GM18868 (cell line): ENCODE results near the gene SLC15A5.

Experiments used
- ATAC-seq: cut with Tn5 transposase; IDR thresholded peaks from one replicate; pipeline ENCODE4 v1.9.1; 2021; ENCODE audit warnings: mild to moderate bottlenecking, moderate library complexity; ENCODE audit not compliant: unreplicated experiment

SLC15A5 gene

DNA sequence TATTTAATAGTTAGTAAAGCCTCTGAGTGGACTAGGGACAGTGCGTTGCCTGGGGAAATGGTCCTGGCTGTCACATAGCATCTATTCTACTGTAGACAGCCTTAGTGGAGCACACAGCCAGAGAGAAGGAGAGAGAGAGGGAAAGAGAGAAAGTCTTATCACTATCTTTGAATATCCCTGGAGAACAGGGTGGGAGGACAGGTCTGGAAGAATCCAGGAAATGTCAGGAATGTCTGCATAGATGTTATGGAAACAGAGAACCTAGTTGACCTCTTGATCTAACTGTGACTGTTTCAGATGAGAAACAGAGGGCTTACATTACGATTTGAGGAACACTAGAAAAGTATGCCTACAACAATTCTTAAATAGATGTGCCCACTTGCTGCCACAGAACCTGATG lies 92.8 kb downstream of the SLC15A5 start:
- ATAC-seq, result no peak

DNA sequence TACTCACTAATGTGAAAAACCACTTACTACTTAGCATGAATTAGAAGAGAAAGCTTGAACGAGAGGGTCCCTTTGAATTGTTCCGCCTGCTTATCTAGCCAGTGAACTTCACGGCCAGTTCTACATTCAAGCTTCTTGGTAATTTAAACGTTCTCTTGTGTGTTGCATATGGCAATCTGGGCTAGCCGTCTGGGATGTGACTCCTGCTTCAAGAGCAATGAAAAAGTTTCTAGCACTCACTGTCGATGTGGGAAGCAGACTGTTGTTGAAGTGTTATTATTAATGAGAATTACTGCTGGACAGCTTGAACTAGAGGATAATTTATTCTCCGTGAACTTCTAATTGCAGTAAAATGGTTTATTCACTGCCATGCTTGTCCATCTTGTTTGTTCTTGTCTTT lies 93.9 kb downstream of the SLC15A5 start:
- no peak for ATAC-seq

DNA sequence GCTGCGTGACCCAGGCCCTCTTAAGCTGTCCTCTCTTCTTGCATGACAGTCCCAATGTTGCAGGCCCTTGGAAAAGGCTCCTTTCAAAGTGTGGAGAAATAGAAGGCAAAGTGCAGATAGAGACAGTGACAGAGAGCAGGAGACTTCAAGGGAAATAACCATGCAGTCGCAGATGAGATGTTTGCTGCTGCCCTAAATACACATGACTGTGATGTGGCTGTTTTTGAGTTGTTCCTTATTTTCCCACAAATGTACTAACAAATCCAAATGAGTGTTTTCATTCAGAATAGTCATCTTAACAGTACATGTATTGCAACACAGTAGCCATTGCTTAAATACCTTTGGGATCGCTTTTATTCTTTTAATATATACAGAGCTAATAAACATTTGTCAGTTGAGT lies 101.6 kb downstream of the SLC15A5 start:
- no peak for ATAC-seq

DNA sequence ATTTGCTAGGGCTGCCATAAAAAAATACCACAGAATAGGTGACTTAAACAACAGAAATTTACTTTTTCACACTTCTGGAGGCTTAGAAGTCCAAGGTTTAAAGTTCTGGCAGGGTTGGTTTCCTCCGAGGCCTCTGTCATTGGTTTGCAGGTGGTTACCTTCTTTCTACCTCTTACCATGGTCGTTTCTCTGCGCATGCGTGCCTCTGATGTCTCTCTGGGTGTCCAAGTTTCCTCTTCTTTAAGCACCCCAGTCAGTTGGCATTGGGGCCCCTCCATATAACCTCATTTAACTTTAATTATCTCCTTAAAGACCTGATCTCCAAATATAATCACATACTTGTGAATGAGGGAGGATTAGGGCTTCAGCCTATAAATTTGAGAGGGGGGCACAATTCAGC lies 103.2 kb downstream of the SLC15A5 start:
- no peak for ATAC-seq

DNA sequence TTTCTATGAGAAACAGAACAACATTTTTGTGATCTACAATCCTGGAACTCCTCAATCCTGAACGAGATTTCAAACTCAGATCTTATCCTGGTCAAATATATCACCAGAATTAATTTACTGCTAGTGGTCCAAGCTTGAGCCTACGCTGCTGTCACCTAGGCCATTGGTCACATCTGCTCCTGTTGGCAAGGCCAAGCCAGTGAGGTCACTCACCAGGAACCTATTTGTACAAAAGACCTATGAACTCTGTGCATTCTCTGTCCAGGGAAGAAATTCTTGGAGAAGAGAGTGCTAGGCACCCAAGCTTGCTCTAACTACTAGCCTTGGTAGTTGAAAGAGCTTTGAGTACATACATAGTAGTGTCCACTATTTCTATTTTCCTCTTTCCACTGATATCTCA lies 106.1 kb downstream of the SLC15A5 start:
- no peak for ATAC-seq

DNA sequence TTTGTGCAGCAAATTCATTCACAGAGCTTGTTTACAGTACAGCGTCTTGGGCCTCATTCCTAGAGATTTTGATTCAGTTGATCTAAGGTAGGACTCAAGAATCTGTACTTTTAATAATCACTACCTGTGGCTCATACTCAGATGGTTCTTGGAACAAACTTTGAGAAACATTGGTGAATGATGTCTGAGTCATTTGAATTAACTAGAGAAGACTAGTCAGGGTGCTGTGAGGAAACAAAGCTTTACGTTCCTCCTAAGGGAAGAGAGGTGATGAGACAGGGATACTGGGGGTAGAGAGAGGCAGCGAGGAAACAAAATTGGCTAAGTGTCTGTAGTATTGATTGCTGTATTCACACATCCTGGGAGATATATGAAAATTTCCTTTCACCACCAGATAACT lies 109.4 kb downstream of the SLC15A5 start:
- ATAC-seq, result no peak

DNA sequence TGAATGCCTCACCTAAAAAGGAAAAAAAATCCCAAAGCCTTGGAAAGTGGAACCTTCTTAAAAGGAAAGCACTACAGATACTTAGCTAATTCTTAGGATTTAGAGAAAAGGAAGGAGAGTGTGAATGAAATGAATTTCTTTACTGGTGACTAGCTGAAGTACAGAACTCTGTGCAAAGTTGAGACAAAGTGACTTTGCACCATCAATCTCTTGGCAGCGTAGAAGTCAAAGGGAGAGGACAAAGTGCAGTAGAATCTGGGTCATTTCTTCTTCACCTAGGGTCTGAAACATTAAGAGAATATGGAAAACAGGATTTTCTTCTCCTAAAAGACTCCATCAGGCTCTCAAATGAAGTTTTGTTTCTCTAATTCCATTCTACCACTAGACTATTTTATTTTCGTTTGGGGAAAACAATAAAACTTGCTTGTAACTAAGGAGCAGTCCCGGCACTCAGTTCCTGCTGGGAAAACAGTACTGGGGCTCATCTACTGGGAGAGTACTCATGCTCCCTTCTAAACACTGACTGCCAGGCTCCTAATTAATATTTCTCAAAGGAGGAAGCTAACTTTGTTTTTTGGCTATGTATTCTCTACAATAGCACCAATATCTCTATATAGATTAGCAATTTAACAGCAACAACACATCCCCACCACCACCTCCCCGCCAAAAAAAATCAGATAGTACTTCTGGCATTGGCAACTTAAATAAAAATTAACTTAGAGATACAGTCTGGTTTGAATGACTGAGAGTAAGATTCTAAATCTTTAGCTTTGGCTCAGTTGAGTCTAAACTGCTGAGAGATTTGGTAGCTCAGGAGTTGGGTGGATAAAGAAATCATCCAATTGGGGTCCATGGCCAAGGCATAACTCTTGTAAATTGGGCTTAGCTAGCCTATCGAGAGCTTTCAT lies 110.7 kb downstream of the SLC15A5 start:
- ATAC-seq, result no peak

DNA sequence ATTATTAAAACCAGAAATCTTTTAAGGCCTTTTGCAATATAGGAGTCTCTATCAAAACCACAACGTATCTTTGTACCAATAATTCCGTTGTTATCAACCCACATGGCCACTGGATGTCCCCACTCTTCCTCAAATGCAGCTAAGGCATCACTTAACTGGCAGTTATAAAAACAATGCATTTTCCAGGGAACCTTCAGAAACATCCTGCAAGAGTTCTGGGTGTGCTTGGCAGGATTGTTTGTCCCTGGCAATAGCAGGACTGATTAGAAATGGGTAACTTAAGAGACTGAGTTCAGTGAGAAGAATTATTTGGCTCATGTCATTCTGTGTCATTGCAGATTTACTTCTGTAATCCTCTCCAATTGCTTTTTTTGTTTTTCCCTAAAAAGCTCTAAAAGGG lies 112.0 kb downstream of the SLC15A5 start:
- peak; percentile 64 for ATAC-seq

DNA sequence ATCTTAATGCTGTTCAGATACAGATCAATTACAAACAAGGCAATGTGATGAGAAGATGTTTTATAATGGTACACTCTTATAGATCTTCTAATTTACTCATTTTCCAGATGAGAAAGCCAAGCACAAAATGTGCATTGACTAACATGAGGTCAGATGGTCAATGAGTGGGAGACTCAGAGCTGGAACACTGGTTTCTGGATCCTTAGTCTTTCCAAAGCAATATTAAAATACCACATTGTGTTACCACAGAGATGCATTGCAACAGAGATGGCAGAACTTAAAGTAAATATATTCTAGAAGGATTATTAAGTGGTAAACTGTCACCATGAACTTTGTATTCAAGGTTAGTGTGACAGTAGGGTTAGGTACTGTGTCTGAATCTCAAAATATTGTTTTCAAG lies 113.6 kb downstream of the SLC15A5 start:
- no peak for ATAC-seq

DNA sequence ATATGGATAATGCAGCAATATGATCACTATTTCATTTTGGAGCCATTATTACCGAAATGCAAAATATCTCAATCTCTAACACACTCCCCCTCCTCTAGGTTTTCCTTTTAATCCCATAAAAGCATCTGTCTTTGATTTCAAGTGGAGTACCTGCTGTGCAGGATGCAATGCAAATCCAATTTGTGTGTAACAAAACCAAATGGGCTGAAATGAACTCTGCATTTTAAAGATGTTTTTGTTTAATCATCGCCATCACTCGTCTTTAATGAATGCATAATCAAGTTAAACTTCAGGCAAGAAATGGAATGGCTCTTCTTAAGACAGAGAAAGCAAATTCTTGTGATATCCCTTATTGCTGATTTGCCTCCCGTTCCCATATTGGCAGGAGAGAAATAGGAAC lies 114.3 kb downstream of the SLC15A5 start:
- no peak for ATAC-seq

DNA sequence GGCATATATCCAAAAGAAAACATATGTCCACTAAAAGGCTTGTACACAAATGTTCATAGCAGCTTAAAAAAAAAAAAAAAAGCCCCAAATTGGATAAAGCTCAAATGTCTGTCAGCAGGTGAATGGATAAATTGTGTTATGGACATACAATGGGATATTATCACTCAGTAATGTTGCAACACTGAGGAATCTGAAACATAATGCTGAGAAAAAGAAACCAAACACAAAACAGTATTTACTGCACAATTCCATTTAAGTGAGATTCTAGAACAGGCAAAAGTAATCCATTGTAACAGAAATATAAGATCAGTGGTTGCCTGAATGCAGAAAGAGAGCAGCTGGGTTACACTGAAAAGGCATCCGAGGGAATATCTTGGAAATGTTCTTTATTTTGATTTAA lies 117.9 kb downstream of the SLC15A5 start:
- ATAC-seq, result no peak

DNA sequence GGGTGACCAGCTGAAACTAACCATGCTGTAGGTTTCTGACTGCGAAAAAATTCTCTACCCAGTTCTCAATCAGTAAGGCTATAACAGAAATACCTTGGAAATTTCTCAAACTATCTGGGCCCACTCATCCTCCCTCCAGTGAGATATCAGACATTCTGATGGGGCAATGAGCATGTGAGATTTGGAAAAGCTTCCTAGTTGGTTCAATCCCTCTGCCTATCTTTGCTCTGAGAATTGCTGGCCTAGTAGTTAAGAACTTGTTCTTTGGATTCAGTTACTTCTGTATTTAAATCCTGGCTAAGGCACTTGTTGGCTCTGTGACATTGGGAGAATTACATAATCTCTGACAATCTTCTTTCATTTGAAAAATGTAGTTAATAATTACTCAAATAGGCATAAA lies 119.4 kb downstream of the SLC15A5 start:
- no peak for ATAC-seq

DNA sequence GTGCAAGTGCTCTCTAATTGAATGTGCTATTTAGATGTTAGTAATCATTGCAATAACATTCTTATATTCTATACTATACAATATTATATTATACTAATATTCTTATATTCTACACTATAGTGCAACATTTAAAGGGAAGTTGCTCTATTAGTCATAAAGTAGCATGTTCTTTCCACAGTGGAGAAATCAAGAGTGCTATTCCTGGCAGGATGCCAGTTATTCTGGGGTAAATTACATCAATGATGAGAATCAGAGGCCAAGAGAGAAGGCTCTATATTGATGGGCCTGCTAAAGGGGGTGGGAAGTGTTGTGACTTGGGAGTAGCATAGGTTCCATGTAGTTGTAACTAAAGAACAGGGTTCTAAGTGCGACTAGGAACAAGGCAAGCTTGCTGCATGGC lies 121.5 kb downstream of the SLC15A5 start:
- ATAC-seq, result no peak

DNA sequence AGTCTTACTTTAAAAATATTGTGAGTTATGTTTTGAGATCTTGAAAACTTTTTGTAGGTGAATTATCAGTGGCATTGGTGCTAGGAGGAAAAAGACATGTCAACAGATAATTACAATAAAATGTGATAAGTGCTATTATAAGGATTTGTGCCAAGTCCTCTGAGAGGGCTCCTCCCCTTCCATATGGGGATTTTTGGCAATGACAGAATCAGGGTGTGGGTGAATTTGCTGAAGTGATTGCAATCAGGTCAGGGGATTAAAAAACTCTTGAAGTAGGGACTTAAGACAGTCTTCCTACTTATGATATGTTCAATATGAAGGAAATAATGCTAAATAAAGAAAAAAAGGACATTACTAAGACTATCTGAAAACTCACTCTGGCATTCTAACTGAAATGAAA lies 122.5 kb downstream of the SLC15A5 start:
- ATAC-seq, result no peak

DNA sequence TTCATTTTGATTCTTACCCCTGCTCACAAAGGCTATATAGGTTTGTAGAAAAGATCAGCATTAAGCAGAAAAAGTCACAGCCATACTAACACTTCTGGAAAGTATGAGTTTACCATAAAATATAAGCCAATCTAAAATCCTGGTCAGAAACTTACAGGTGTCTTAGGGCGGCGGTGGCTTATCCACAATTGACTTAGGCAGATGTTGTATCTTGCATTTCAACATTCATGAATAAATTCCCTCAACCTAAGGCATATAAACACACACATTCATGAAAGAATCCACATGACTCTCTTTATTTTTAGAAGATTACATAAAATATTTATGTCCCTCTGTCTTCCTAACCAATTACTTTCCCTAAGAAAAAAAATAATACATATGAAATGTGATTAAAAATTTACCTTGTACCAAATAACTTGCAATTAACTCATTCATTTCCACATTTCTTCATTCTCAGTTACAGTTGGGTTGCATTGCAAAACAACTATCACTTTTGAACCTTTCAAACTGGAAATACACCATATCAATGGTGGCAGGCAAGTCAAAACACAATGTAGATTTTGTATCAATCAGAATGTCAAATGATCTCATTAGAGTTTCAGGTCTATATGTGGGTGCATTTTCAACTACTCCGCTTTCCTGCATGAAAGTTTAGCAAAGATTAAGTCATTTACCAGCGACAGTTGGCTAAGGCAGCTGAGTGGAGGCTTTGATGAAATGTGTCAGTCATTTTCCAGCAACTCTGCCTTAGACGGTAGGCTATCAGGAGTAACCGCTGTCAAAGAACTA lies 124.4 kb downstream of the SLC15A5 start:
- no peak for ATAC-seq

DNA sequence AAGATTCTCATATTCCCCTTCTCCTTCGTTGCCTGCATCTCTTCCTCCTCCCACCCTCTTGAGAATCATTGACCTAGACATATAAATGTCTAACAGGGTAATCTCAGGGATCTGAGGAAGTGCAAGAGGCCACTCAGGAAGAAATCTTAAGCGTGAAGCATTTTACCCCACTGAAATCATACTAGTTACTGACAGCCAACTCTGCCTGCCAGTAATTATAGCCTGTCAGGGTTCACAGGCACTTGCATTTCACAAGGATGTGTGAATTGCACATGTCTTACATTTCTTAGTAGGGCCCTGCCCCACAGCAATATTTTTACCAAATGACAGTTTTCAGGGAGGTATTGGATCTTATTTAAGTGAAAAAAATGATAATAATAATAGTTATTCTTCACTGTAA lies 127.2 kb downstream of the SLC15A5 start:
- no peak for ATAC-seq

DNA sequence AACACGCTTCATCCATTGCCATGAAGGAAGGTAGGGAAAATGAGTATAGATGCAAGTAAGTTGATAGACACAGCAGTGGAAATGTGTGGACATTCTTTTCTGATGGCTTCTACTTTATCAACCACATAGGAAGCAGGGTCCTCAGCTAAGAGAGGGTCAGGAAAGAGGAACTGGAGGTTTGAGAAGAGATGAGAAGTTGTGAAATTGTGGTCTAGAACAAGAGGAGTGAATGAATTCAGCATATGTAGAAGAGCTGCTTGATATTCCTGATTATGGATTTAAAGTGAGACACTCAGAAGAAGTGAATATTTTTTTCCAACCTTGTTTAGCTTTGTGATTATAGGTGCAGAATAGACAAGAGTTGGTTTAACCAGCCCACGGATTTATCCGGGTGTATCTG lies 128.5 kb downstream of the SLC15A5 start:
- ATAC-seq, result no peak
